Measurements from ENCODE around the gene GYS1.
"Not testable (repeated sequence)": the region's sequence is repeated elsewhere in the genome, so short reads cannot be mapped to it uniquely, and the experiment has no call there.

- TF ChIP-seq POLR2A (IDR thresholded peaks at IDR 0.05); EP300 (IDR thresholded peaks at IDR 0.05; ENCODE audit: low read depth): not testable (repeated sequence)
- TF ChIP-seq CTCF (IDR thresholded peaks at IDR 0.05): peak in 2 of 5 experiments; percentile 18 to 21
Measured at GRCh38 chr19:49036815-49037214, 43.7 kb upstream of the GYS1 start, which contains the start of gene CGB1.
